Endometrial microvascular endothelial cells (primary cell): Measurements from ENCODE around the gene PTPN20. TPM values are rescaled to one million over a fixed set of nuclear protein-coding genes. Genes with fewer than 3 reads are reported as not detected.
"Not testable (repeated sequence)": the region's sequence is repeated elsewhere in the genome, so short reads cannot be mapped to it uniquely, and the experiment has no call there.

ENCODE experiments used
- in situ Hi-C: cut with HindIII; loops from 2 replicates; pipeline ENCODE4 v1.10.0; 2017; ENCODE audit warnings: low sequenced_read_pairs, low pct_unique_long_range_greater_than_20kb; ENCODE audit errors: inconsistent ontology term
- total RNA-seq: library from RNA; depleted of rRNA; stranded (reverse); fragments of >200 nt; gene quantifications from one replicate; pipeline ENCODE4 v1.2.3, GENCODE V29; 2015; ENCODE audit errors: inconsistent ontology term

Gene PTPN20, protein sequence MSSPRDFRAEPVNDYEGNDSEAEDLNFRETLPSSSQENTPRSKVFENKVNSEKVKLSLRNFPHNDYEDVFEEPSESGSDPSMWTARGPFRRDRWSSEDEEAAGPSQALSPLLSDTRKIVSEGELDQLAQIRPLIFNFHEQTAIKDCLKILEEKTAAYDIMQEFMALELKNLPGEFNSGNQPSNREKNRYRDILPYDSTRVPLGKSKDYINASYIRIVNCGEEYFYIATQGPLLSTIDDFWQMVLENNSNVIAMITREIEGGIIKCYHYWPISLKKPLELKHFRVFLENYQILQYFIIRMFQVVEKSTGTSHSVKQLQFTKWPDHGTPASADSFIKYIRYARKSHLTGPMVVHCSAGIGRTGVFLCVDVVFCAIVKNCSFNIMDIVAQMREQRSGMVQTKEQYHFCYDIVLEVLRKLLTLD
- total RNA-seq: 0.56 TPM

DNA sequence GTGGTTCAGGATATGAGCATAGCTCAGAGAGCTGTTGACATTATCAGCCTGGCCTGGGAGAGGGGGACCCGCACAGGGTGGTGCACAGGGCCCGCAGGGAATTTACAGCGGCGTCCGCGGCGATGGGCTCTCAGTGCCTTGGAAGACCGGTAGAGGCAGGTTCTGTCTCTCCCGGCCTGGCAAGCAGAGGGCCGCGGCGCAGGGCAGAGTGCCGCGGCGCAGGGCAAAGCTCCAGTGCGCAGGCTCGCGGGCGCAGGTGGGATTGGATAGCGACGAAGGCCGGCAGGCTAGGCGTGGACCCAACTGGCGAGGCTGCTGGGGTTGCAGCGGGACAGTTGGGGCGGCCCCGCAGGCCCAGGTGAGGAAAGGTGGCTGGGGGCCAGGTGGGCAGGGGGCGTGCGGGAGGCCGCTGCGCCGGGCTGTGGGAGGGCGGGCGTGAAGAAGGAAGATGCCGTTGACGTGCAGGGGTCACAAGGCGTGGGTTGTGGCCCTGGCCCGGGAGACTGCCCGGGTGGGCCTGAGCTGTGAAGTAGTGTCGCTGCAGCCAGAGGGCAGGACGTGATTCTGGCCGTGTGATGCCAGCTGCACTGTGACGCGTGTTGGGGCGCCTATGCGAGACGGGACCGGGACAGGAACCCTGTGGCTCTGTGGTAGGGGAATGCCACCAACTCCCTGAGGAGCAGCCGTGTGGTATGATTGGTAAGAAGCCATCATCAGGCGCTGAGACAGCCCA lies at the start of gene PTPN20:
Gene PTPN20 (plus strand): TSS at position 285 of the 733 bp plus-strand sequence. CDS start 21,072 bp downstream, outside the sequence.
- in situ Hi-C loops: not testable (repeated sequence)

GRCh38 chr10:46869716-46870115 lies 41.5 kb upstream of the PTPN20 start:
- in situ Hi-C loops: not testable (repeated sequence)

GRCh38 chr10:46871583-46871982 lies 39.6 kb upstream of the PTPN20 start:
- in situ Hi-C loops: not testable (repeated sequence)

GRCh38 chr10:46875304-46875703 lies 35.9 kb upstream of the PTPN20 start:
- in situ Hi-C loops: not testable (repeated sequence)

DNA sequence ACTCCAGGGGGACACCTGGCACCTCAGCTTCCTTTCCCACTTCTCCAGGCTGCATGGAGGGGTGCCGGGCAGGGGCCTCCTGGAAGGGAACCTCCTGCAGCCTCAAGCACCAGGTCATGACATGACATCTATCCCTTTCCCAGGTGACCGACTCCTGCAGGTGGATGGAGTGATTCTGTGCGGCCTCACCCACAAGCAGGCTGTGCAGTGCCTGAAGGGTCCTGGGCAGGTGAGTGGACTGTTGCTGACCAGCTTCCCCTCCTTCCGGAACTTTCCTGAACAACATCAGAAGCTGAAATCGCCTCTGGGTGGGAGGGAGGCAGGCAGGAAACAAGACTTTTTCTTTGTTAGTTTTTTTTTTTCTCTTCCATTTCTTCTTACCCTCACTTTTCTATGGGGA lies 34.5 kb upstream of the PTPN20 start:
- in situ Hi-C loops: not testable (repeated sequence)

- in situ Hi-C loops: not testable (repeated sequence)
These were observed 32.5 kb upstream of the PTPN20 start for GRCh38 chr10:46878761-46879160.

DNA sequence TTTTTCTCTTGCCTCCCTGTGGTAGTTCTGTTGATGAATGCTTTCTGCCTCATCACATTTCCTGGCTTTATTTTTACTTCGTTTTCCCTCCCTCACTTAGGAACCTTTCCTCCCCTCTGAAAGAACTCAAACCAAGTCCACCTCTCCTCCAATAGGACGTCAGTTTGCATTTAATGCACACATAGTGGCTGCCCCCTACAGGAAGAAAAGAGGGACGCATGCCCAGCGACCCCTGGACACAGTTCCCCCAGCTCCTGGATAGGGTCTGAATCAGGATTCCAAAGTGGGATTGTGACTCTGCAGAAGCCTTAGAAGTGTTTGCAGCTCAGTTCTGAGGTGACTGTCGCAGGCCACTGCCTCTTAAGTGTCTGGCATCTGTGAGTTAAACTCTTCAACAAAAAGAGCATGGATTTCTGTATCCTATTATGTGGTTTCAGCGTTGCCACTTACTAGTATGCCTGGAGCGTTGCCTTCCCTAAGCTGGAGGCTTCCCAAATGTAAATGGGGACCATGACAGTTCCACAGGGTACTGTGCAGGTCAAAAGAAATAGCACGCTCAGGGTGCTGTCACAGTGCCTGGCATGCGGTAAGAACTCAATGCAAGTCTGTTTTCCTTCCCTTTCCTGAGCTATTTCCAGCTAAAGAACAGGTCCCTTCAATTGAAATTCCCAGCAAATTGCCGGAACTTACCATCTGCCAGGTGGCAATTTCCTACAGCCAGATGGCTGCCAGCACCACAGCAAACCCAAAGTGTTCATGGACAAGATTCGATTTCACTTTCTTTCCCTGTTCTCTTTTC lies 20.2 kb upstream of the PTPN20 start:
- in situ Hi-C loops: not testable (repeated sequence)

GRCh38 chr10:46896762-46897692 lies 14.2 kb upstream of the PTPN20 start:
- in situ Hi-C loops: not testable (repeated sequence)

GRCh38 chr10:46901247-46901646 lies 10.0 kb upstream of the PTPN20 start:
- in situ Hi-C loops: not testable (repeated sequence)

DNA sequence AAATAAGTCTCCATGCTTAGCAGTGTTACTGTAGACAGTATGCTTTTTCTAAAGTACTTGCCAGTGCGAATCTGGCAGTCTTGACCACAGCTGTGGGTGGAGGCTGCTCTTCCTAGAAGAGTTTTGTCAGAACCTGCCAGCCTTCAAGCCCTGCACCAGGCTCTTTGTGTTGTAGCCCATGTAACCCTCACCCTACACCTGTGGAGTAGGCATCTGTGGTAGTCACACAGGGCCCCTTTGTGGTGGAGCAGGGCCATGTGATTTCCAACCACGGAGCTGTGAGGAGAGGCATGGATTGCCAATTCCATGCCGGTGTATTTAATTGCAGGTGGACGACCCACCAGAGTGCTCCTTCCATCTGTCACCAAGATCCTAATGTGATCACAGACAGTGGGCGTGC lies 7.4 kb upstream of the PTPN20 start:
- in situ Hi-C loops: not testable (repeated sequence)

DNA sequence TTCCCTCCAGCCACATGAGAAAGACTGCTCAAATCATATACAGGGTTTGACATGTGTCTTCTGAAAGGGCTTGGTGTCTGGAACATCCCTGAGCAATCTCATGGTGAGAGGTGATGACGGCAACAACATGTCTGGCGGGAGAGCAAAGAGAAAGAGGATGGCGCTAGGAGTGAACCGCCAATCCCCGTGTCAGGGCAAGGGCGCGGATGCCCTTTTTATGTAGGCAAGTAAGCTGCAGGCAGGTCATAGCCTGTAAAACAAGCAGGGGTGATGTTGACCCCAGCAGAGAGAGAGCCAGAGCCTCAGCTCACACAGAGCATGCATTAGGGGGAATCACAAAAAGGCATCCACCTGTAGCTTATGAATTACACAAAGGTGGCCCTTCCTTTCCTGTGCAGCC lies 4.9 kb upstream of the PTPN20 start:
- in situ Hi-C loops: not testable (repeated sequence)

DNA sequence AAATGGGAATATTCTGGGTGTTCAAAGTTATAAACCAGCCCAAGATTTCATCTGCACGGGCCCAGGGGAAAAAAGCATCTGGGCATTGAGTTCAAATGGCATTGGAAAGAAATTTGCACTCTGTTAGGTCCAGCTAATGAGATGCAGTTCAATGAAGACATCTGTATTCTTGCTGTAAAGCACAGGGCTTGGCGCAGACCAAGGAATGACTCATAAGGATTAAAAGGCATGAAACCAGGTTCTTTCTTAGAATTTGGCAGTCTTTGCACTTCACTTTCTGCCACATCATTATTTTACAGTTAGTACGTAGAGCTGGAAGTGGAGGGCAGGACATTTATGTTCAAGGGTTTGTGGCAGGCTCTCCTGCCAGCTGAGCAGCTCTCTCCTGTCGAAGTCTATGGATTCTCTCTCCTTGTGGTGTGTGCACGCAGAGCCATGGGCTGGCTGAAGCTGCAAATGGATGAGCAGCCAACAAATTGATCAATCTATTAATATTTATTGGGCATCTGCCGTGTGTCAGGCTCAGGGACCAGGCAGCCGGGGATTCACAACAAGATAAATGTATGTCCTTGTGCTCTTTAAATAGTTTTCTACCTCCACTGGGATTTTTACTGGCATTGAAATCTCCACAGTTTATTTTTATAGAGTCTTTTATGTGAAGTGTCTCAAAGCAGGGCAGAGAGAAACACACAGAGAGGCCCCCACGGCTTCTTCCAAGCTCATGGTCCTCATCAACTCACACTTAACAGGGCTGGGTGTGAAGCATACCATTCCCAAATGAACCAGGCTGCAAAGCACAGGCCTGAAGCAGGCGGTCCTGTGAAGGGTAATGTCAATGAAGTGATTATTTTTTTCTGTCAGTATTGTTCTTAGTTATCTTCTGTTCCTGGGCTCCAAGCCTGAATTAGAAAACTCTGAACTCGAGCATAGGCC lies 3.8 kb upstream of the PTPN20 start:
- in situ Hi-C loops: not testable (repeated sequence)

DNA sequence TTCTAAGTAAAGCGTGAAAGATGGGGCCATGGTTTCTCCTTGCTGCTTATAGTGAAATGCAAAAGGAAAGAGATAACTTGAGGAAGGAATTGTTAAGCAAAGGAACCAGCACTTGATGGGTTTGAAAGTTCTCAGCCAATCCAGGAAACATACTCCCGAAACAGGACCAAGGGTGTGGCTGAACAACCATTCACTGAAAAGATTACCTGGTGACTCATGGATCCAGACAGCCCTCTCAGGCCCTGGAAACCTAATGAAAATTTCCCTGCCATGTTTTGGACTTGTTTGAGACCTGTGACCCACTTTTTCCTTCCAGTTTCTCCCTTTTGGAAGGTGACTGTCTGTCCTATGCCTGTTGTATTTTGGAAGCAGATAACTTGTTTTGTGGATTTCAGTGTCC lies 11.3 kb downstream of the PTPN20 start:
- in situ Hi-C loops: not testable (repeated sequence)

- in situ Hi-C loops: not testable (repeated sequence)
These were observed 13.9 kb downstream of the PTPN20 start for GRCh38 chr10:46925156-46925555.

DNA sequence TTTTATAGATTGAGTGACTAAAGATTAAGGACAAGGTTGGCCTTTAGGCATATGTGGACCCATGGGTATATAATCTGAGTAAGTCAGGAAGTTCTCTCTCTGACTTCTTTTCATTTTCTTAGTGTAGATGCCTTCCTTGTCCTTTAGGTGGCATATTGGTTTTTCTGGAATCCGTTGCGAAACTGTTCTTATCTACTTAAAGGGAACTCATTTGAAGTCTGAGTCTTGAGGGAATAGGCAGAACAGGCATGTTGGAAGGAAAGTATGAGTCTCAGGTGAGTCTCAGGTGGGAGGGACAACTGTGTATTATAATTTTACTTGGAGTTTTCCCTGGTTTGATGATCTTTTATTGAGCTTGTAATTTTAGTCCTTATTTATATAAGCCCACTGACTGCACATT lies 14.6 kb downstream of the PTPN20 start:
- in situ Hi-C loops: not testable (repeated sequence)

- in situ Hi-C loops: not testable (repeated sequence)
These were observed 17.6 kb downstream of the PTPN20 start for GRCh38 chr10:46928810-46929209.

DNA sequence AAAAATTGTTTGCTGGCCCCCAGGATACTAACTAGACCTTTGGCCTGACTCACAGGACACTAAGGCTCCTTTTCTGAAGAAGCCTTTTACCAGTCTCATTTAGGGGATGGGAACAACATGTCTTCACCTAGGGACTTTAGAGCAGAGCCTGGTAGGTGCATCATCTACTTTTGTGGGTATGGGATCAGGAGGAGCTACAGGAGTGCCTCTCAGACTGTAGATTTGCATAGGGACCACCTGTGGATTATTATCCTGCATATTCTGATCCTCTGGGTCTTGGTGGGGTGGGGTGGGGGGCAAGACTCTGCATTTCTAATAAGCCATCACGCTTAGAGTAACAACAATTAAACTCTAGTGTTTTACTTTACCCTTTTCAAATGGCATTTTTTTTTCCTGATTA lies 21.2 kb downstream of the PTPN20 start:
- in situ Hi-C loops: not testable (repeated sequence)
